Astrocyte of the spinal cord (primary cell): ENCODE measurements around the gene TRDMT1.

ENCODE experiments used
- DNase-seq: peaks from one replicate; pipeline ENCODE4 v3.0.0; 2011; ENCODE audit warnings: low read depth, low spot score
- H3K4me3 ChIP-seq: 2 replicates; pipeline ENCODE4 v1.5.1; 2011; ENCODE audit warnings: low read depth, mild to moderate bottlenecking, low read length, moderate library complexity
- in situ Hi-C: cut with HindIII; loops from 2 replicates; pipeline ENCODE4 v1.10.0; 2017; ENCODE audit warnings: low sequenced_read_pairs
- TF ChIP-seq, protein P1 (sequence below): IDR thresholded peaks from 2 replicates; pipeline ENCODE4 v1.5.1; 2012; ENCODE audit warnings: low read depth, mild to moderate bottlenecking, low read length, inconsistent platforms

TRDMT1 gene

DNA sequence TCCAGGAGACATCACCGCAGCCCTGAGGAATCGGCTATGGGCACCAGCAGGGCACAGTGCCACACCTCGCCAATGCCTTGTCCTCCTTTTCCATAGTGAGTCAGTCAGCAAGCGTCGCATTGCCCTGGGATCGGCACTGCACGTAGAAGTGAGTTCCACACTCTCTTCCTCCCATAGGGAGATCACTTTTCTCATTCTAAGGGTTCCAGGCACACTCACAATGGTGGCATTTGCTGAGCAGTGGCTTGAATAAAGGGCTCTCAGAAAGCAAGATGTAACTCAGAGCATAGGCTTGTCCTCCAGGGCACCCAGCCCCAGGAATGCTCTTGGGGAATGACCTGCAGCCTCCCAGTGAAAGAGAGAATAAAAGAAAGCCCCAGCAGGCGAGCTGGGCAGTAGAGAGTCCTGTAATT is 25.4 kb upstream of the TRDMT1 start:
- TF ChIP-seq, protein P1, sequence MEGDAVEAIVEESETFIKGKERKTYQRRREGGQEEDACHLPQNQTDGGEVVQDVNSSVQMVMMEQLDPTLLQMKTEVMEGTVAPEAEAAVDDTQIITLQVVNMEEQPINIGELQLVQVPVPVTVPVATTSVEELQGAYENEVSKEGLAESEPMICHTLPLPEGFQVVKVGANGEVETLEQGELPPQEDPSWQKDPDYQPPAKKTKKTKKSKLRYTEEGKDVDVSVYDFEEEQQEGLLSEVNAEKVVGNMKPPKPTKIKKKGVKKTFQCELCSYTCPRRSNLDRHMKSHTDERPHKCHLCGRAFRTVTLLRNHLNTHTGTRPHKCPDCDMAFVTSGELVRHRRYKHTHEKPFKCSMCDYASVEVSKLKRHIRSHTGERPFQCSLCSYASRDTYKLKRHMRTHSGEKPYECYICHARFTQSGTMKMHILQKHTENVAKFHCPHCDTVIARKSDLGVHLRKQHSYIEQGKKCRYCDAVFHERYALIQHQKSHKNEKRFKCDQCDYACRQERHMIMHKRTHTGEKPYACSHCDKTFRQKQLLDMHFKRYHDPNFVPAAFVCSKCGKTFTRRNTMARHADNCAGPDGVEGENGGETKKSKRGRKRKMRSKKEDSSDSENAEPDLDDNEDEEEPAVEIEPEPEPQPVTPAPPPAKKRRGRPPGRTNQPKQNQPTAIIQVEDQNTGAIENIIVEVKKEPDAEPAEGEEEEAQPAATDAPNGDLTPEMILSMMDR, result no peak
- DNase-seq, result no peak
- in situ Hi-C loops, result loop anchor here (25.0 kb wide), 1 partner anchor 365 kb away; no protein-coding TSS in a partner anchor
- H3K4me3 ChIP-seq, result no peak overlapping the region

DNA sequence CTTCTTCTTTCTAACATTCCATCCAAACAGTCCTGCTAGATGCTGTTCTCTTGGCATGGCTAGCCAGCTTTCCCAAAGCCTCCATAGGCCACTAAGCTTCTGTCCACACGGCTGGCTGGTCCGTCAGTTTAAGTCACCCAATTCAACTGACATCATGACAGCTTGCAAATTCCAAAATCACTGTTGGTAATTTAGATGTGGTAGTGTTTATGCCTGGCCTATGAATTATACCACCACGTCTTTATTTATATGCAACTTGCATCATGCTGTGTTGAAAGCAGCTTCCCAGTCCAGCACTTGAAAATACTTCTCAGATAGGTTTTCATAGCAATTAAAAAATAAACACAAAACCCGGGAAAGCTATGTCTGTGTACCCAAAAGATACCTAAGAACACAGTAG is 24.3 kb upstream of the TRDMT1 start:
- TF ChIP-seq, protein P1, result no peak
- no peak overlapping the region for H3K4me3 ChIP-seq
- DNase-seq, result no peak
- in situ Hi-C loops, result loop anchor here (25.0 kb wide), 1 partner anchor 364 kb away; no protein-coding TSS in a partner anchor

DNA sequence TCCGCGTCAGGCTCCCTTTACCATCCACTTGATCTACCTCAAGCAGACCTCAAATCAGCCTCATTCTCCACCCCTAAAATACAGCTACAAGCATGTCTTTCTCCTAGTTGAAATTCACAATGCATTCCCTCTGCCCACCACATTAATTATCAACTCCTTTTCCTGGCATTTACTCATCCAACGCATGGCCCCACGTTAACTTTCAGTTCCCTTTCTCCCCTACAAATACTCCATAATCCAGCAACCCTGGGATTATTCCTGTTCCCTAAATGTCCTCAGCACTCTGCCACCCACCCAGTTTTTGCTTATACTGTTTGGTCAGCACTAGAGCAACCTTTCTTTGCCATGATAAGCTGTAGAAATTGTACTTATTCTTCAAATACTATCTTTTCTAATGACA is 20.9 kb upstream of the TRDMT1 start:
- no peak for DNase-seq
- no peak overlapping the region for H3K4me3 ChIP-seq
- TF ChIP-seq, protein P1, result no peak
- in situ Hi-C loops, result no loop called here

DNA sequence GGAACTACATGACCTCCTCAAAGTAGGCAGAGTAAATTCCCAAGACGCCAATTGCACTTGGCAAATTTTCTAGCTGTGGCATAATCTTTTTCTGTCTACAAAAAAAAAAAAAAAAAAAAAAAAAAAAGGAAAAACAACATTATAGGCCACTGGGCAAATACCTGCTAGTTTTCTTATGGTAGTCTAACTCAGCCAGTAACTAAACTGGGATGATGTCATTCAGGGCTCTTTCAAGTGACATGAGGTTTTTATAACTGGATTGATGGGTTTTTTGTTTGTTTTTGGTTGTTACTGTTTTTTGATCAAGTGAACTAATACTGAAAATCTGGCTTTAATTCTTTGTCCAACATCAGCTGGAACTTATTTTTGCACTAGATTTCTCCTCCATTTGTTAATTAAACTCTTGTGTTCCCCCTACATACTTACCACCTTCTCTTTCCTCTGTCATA is 19.2 kb upstream of the TRDMT1 start:
- TF ChIP-seq, protein P1, result no peak
- in situ Hi-C loops, result no loop called here
- no peak overlapping the region for H3K4me3 ChIP-seq
- DNase-seq, result peak; percentile 37

DNA sequence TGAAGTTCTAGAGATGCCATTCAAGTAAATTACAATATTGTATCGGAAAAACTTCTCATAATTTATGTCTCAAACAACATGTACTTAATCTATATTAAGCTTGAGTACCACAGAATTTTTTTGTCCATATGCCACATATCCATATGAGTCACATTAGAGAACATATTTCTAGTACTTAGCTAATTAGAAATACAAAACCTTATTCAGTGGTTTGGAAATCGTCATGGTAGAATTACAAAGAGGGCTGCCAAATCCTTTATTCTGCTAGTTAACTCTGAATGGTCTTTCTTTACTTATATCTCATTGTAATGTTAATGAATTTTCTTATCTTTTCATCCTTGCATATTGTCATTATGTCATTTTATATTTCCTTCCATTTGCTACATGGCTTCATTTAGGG is 17.6 kb upstream of the TRDMT1 start:
- TF ChIP-seq, protein P1, result no peak
- in situ Hi-C loops, result no loop called here
- DNase-seq, result peak; percentile 78
- H3K4me3 ChIP-seq, result no peak overlapping the region

DNA sequence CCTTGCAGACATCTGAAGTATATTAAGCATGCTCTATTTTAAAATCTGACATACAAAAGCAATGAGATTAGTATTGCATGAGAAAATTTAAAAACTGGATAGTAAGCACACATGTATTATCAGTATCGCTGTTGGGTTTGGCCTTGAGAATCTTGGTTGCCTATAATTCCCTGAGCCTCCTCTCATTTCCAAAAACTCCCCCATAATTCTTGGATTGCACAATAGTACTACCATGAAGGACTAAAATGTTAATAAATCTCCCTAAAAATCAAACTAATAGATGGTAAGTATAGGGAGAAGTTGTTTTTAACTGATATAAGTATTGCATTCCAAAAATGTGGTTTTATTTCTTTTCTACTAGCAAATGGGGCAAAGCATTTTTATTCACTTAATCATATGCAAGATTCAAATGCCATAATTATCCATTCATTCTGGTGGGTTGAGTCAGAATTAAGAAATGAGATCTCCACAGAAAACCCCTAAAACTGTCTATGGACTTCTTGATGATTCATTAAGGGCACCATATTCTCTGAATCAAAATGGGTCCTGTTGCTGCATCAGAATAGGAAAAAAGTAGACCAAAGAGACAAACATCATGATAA is 16.3 kb upstream of the TRDMT1 start:
- DNase-seq, result peak; percentile 72
- no peak overlapping the region for H3K4me3 ChIP-seq
- in situ Hi-C loops, result no loop called here
- TF ChIP-seq, protein P1, result no peak
